Measurements from ENCODE around the gene YY1AP1.

GRCh38 chr1:155651861-155652661 is 36.5 kb downstream of the YY1AP1 start:
- TF ChIP-seq, protein P1, sequence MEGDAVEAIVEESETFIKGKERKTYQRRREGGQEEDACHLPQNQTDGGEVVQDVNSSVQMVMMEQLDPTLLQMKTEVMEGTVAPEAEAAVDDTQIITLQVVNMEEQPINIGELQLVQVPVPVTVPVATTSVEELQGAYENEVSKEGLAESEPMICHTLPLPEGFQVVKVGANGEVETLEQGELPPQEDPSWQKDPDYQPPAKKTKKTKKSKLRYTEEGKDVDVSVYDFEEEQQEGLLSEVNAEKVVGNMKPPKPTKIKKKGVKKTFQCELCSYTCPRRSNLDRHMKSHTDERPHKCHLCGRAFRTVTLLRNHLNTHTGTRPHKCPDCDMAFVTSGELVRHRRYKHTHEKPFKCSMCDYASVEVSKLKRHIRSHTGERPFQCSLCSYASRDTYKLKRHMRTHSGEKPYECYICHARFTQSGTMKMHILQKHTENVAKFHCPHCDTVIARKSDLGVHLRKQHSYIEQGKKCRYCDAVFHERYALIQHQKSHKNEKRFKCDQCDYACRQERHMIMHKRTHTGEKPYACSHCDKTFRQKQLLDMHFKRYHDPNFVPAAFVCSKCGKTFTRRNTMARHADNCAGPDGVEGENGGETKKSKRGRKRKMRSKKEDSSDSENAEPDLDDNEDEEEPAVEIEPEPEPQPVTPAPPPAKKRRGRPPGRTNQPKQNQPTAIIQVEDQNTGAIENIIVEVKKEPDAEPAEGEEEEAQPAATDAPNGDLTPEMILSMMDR (IDR thresholded peaks at IDR 0.05) = no peak
- TF ChIP-seq POLR2A (IDR thresholded peaks at IDR 0.05) = no peak

All from right lobe of liver (tissue), 4 donors.